DMS114 treated with DMSO at 0.1 percent for 48 hours (cell line): ENCODE results near the gene ARMC2.
"Not testable (repeated sequence)": the region's sequence is repeated elsewhere in the genome, so short reads cannot be mapped to it uniquely, and the experiment has no call there.

Experiments used
- DNase-seq: peaks from one replicate; lab custom pipeline; 2025; ENCODE audit not compliant: unreplicated experiment; lab: John Stamatoyannopoulos, UW

Gene ARMC2

DNA sequence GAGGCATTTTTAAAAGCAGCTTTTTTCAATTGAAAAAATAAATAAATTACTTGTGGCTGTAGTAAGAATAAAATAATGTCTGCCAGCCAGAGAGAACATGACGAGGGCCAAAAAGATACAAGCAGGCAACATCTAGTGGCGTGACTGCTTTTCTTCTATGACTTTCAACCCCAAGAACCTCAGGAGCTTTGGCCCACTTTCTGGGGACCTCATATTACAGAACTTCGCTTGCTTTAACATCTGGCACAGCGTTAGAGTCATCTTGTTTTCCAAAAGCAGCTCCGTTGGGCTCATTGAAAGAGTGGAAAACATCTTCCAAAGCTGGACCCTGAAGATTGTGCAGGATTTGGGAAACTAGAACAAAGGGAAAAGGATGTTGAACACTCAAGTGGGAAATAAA is 67.0 kb downstream of the ARMC2 start:
- DNase-seq: no peak

DNA sequence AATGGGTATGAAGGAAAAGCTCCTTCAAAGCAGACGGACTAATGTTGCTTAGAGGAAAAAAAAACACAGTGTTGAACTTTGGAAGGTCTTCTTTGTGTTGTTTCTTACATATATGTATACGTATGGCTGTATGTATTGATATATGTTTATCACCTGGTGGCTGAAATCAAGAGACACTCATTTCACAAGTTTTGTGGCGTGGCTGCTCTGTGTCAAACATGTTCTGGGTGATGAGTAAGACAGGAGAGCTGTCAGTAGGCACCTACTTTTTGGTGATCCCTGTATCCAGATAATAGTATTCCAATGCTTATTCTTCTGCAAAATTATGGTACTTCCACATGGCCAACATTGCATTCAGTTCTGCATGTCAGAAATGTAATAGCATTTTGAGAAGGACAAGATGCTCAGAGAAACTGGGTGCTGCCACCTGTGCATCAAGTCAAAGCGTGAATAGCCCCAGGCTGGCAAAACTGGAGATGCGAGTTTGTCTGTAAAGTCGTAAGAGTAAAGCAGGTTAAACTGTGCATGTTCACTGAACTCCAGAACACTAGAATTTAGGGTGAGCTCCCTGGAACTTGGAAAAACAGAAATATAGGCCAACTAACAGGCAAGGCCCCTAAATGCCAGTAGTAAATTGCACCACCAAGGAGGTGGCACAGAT is 67.9 kb downstream of the ARMC2 start:
- DNase-seq: no peak

DNA sequence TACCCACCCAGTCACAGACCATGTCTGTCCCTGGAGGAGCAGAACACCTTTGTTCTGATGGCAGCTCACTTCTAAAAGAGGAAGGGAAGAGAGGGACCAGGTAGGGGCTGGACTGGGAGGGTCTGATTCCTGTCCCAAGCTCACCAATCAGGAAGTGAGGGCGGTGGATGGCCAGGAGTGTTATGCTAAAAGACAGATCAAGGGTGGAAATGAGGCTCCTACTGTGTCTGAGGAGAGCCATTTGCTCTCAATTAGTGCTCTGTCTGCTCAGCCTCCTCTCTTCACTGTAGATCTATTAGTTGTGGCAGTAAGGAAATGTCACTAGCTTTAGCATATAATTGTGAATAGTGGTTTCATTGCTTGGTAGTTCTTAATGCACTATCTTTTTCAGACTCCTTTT is 72.5 kb downstream of the ARMC2 start:
- DNase-seq: no peak

DNA sequence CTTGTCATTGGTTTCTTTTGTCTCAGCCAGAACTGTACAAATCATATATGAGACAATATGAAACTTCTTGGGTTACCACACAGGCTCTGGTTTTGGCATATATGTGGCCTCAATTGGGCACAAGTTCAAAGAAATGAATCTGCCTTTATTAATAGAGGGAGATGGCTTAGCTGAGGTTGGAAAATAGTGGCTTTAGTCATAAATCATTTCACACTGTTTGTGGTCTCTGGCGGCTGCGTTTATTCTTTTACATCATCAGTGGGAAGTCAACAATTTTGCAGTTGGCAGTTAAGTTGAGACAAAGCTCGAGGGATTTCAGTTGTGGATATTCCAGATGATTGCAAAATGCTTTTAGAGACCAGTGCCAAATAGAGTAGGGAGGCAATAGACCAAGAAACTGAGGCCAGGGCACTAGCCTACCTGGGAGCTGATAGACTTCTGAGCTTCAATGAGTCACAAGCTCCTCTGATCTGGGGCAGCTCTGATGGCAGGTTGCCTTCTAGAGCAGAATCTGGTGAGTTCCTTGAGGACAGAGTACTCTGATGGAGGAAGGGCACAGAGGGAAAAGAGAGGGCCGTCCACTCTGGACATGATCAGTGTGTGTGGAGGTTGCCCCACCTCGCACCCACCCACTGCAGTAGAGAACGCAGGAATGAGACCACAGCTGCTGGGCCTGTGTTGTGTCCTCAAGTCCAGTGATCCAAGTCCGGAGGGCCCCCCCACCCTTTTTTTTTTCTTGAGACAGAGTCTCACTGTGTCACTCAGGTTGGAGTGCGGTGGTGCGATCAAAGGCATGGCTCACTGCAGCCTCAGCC is 73.5 kb downstream of the ARMC2 start:
- no peak for DNase-seq

DNA sequence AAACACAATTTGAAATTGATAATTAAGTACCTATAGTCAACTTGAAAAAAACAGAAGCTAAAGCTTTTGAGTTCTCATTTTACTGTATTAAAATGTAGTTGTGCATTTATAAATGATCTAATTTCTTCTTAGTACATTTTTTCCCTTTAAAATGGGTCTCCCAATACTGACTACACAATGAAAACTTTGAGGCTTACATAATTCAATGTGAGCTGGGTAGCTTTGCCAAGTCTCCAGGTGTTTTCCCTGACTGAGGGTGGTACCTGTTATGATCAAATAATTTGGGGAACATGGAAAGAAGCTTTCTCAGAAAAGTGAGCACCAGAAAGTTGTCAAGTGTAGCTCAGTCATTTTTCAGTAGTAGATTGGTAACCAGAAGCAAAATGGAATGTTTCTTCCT is 74.3 kb downstream of the ARMC2 start:
- no peak for DNase-seq

DNA sequence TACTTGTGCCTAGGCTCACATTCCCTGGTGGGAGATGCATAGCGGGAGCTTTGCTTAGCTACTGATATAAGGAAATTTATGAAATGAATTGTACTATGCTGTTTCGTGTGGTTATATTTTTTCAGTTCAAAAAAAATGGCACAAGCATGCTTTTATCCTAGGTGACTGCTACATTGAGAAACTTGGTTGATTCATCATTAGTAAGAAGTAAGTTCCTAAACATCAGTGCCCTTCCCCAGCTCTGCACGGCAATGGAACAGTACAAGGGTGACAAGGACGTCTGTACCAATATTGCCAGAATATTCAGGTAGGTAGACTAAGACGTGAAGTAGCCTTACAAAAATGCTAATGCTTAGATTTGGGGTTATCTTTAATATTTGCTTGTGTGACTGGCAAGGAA is 79.7 kb downstream of the ARMC2 start:
- DNase-seq: no peak

DNA sequence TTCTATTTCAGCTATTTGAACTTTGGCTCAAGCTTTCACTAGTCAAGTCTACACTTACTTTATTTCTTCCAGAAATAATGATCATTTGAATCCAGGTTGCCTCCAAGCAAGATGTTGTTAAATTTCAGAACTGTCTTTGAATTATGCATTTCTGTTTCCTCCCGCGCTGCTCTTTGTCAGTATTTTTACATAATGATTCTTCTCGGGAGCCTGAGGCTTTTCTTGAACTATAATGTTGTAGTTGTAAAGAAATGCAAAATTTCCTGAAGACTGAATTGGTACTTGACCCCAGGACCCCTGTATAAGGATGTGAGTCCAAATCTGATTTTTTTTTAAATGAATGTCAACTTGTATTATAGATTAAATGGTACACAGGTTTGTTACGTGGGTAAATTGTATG is 80.4 kb downstream of the ARMC2 start:
- no peak for DNase-seq

DNA sequence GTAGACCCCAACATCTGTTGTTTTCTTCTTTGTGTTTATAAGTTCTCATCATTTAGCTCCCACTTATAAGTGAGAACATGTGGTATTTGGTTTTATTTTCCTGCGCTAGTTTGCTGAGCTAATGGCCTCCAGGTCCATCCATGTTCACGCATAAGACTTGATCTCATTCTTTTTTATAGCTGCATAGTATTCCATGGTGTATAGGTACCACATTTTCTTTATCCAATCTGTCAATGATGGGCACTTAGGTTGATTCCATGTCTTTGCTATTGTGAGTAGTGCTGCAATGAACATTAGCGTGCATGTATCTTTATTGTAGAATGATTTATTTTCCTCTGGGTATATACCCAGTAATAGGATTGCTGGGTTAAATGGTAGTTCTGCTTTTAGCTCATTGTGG is 82.9 kb downstream of the ARMC2 start:
- DNase-seq: not testable (repeated sequence)

DNA sequence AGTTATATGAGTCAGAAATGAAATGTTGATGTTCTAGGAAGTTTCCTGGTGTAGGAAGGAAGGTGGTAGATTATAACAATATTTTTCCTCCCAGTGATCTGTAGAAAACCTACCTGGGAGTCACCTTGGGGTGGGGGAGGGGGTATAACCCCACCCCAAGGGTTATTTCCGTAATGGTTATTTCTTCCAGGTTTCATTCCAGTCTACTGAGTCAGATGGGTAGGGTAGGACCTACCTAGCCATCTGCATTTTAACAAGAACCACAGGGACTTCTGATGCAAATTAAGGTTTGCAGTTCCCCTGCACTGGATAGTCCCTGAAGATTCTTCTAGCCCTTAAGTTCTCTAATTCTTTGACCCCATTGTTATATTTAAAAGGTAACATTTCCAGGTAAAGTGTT is 88.9 kb downstream of the ARMC2 start:
- no peak for DNase-seq

DNA sequence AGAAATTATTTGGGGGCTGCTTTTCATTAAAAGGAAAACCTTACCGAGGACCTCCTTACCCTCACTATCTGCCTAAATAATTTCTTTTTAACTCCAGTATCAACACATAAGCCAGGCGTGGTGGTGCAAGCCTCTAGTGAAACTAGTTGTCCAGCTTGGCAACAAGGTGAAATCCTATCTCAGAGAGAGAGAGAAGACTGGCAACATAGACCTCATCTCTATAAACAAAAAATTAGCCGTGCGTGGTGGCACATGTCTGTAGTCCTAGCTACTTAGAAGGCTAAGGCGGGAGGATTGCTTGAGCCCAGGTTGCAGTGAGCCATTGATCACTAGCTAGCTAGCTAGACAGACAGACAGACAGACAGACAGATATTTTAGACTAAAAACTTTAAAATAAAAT is 92.5 kb downstream of the ARMC2 start:
- DNase-seq: no peak

DNA sequence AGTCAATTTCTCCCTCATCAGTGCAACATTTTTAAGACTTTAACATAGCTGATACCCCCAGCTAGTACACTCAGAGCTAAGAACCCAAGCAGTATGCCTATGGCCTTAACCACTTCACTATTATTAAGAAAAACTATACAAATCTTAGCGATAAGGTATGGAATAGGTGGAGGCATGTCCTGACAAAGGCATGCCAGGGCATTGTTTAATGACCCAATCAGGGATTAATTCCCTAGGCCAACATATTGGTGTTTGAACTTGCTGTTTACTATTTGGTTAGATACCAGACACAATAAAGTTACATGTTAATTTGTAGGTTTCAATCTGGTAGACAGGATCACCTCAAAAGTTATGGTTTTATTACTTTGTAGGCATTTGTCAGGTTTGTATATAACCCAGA is 93.1 kb downstream of the ARMC2 start:
- DNase-seq: no peak

DNA sequence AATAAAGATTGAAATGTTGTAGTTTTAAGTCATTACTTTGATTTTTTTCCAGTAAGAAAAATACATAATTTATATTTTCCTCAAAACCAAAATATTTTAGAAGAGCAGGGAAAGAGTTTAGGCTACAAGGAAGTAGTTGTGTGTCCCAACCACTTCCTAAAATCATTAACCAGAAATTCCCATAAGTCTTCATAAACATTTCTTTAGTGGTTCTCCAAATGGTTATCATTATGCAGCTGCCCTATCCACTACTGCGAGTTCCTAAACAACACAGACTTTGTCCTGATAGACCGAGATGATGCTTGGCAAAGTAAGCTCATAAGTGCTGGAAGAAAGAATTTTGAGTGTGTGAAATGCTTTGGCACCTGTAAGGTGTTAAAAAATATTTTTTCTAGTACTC is 93.6 kb downstream of the ARMC2 start:
- DNase-seq: no peak

DNA sequence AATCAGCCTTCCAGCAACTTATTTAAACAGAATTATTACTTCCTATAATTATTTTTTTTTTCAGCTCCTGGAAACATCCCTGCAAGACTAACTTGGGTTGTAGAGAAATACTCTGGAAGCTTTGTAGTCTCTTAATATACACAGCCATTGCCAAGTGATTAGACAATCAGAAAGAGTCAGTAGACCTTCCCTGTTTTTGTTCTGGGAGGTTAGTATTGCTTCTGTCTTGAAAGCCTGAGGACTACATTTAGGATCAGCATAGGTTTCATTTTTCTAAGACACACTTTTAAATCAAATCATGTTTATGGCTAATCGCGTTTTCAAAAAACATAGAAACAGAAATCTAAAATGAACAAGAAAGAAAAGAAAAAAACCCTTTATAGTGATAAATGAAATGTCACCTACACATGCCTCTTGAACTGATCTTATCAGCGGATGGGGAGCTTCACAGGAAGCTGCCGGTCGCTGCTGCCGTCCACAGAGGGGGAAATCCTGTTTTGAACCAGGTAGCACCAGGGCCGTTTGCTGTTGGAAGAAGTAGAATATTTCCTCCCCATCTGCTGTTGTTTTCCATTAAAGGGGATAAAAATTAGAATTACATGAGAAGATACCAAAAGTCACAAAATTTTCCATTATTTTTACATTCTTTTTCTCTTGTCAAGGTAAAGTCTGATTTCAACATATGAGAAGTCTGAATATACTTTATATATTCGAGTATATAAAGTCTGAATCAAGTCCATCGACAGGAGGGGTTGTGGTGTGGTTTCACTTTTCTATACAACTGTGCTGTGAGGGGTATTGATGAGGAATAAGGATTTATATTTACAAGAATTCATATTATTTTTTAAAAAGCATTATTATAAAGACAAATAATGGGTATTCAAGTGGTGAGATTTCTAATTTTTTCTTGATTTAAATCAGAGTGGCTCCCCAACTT is 94.6 kb downstream of the ARMC2 start:
- DNase-seq: no peak

DNA sequence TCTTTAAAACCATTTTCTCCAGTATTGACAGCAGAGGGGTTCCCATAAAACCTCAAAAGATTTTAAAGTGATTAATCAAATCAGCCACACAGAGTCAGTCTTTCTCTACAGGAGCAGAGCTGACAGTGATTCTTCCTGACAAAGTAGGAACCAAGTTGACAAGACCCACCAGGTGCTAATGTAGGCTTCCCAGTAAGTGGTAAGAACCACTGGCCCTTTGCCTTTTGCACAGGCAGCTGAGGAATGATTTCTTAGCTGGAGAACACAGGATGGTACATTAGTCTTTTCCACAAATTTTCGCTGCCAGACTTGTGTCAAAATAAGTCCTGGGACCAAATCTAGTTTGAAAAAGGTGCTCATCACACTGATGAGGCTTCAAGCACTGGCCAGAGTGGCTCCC is 95.8 kb downstream of the ARMC2 start:
- no peak for DNase-seq

DNA sequence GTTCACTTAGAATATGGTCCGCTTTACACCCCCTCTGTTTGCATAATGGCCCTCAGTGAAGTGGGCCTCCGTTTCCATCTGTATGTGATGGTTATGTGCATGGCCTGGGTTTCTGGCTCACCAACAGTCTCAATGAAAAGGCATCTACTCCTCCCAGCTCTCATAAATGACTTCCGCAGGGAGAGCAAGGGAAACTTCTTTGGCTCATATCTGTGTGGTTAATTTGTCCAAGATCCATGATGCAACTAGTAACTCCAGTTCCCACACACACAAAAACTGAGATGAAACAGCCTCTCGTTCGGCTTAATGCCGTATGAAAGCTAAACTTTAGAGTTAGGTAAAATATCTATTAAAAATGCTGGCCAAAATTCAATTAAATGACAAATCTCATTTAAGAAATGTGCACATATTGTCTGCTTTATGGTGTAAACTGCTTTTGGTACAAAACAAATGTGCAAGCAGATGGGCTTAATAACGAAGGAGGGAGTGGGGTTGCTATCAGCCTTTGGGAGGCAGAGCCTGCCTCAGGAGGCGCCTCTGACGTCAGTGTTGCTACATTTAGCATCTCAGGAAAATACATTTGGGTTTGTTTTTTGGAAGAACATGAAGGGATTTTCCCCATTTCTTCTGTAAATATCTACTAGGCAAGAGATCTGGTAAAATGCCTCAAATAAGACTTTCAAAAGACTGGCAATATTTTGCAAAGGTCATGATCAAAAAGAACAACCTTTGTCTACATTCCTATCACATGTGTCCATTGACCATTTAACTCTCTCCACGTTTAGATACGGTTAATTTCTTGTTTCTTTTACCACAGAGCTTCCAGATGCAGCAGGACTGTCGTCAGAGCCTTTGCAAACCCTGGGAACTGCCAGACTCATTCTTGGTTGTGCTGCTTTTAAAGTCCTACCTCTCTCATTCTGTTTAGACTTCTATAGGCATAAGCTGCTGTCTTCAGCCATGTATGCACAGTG is 96.8 kb downstream of the ARMC2 start:
- no peak for DNase-seq

DNA sequence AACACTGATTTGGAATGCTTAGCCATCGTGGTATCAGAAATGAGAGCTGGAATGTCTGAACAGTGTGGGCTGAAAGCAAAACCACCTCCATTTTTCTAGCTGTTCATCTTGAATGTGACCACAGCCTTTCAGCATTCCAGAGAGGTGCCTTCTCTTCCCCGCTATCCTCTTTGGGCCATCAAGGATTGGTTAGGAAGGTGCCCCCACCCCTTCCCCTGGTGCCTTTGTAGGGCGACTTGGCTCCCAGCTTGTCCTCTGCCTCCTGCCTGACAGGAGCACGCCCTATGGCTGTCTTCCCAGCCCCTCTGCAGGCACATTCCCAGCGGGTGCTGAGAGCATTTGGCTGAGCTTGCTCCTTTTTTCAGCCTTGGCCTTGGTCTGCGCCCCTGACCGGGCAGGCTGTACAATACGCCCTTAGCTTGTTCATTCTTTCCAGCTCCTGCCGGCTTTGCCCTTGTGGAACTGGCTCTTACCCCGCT is 97.5 kb downstream of the ARMC2 start:
- DNase-seq: no peak

DNA sequence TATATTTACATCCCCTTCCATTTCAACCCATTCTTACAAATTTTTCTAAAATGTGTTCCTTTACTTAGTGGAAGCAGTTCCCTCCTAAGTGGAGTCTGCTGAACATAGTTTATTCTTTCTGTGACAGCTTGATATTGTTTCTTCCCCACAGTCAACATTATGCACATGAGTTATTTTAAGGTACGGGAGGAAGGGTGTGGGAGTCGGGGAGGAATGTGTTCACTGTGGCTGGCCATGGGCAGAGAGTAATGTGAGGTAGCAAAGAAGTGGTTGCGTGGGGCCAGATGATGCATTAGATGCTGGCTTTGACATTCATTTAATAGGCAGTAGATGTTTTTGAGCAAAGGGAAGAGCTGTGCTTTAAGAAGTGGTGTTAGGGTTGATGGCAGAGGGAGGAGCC is 98.5 kb downstream of the ARMC2 start:
- no peak for DNase-seq

DNA sequence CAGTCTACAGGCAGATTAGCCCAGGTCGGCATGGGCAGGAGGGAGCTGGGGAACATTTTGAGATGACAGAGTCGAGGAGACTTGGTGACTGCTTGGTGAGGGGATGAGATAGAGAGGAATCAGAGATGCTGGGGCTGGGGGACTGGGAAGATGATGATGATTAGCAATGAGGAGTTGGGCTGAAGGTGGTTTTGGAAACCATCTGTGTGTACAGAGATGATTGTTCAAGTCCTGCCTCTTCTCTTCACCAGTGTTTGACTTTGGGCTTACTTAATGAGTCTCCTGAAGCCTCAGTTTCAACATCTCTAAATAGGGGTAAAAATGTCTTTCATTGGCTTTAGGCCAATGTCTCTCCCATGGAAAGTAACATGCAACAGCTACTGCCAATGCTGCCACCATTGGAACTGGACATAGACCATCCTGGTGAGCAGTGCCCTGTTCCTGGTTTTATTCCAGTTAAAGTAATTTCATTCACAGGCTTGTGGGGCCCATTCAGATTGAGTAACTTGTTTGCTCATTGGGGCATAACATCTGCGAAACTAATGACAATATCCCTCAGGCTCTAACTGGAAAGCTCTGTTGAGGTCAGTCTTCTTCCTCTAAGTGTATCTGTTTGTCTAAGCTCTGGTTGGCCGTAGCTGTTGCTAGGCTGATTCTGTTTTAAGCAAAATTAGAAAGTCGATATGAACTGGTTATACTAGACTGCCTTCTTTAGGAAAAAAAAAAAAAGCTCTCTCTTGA is 99.1 kb downstream of the ARMC2 start:
- DNase-seq: no peak

DNA sequence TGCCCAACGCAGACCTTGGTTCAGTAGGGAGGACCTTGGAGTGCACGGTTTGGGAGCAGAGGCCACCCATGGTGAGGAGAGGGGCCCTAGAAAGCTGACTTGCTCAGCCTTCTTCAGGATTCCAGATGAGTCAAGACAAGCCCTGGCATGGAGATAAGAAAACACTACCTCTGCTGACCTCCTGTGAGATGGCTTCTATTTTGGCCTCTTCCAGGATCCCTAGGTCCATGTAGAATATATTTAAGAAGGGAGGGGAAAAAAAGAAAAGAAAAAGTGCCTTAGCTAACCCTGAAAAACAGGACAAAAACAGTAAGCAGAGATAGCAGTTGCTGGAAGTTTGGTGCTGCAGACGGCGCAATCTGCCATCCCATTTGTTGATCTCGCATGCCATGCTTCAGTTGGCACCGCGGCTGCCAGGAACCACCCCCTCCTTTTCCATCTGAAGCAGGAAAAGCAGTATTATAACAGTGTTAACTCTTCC is 100.0 kb downstream of the ARMC2 start:
- DNase-seq: no peak
